T-helper 17 cell (primary cell): ENCODE measurements around the gene RUNX2. TPM values are rescaled to one million over a fixed set of nuclear protein-coding genes. Genes with fewer than 3 reads are reported as not detected.

ENCODE experiments used
- ATAC-seq: fragments of 150-1000 bp; cut with Tn5 transposase; 2 replicates; pipeline ENCODE4 v1.10.0; 2021; ENCODE audit warnings: mild to moderate bottlenecking, moderate library complexity
- DNase-seq, 3 donors: peaks; one replicate each; pipeline versions ENCODE4 v3.0.0 to v3.0.0-alpha.2; 2020 to 2021
- H3K9me3 ChIP-seq: one replicate; pipeline ENCODE4 v1.7.0; 2013; ENCODE audit warnings: low read length, mild to moderate bottlenecking; ENCODE audit not compliant: control insufficient read depth, poor library complexity, severe bottlenecking
- H3K27ac Mint-ChIP-seq: one replicate; pipeline ENCODE4 v1.8.0; 2022; ENCODE audit warnings: mild to moderate bottlenecking, moderate library complexity, mixed read lengths
- H3K27me3 Mint-ChIP-seq: one replicate; pipeline ENCODE4 v1.8.0; 2022; ENCODE audit warnings: mixed read lengths
- H3K36me3 Mint-ChIP-seq: one replicate; pipeline ENCODE4 v1.8.0; 2022; ENCODE audit warnings: low read depth, mixed read lengths
- H3K4me1 Mint-ChIP-seq: one replicate; pipeline ENCODE4 v1.8.0; 2022; ENCODE audit warnings: mild to moderate bottlenecking, mixed read lengths
- H3K4me3 Mint-ChIP-seq: one replicate; pipeline ENCODE4 v1.8.0; 2022; ENCODE audit warnings: mild to moderate bottlenecking, moderate library complexity, mixed read lengths
- total RNA-seq, 4 donors: library from RNA in 2 of 4; stranded (reverse) in 2 of 4; gene quantifications; one replicate each; pipeline ENCODE4 v1.2.3 and lab custom pipeline; 2022 to 2026

The RUNX2 gene
- total RNA-seq, 2 donors from 2014 or later = 47.6 to 50.8 TPM

GRCh38 chr6:45366534-45366933 is 38.4 kb downstream of the RUNX2 start:
- H3K9me3 ChIP-seq = no peaks in the 10 kb centered on the region
- peaks cover 10% of the 10 kb centered on the region for H3K36me3 Mint-ChIP-seq
- DNase-seq (no peak), ATAC-seq (no peak)
- peaks cover 3% of the 10 kb centered on the region for H3K4me1 Mint-ChIP-seq
- no peak overlapping the region for H3K4me3 Mint-ChIP-seq
- no peaks in the 10 kb centered on the region for H3K27me3 Mint-ChIP-seq
- peak overlapping the region; percentile 10 for H3K27ac Mint-ChIP-seq

- ATAC-seq (no peak), DNase-seq (no peak)
- Mint-ChIP-seq H3K27ac (no peak overlapping the region), H3K4me3 (no peak overlapping the region), H3K4me1 (peaks cover 3% of the 10 kb centered on the region), H3K36me3 (peaks cover 7% of the 10 kb centered on the region), H3K27me3 (no peaks in the 10 kb centered on the region)
- no peaks in the 10 kb centered on the region for H3K9me3 ChIP-seq
These were observed 39.9 kb downstream of the RUNX2 start for GRCh38 chr6:45367999-45368398.

- no peaks in the 10 kb centered on the region for H3K9me3 ChIP-seq
- Mint-ChIP-seq H3K4me1 (peaks cover 3% of the 10 kb centered on the region), H3K27me3 (no peaks in the 10 kb centered on the region), H3K36me3 (peaks cover 7% of the 10 kb centered on the region), H3K27ac (peak overlapping the region; percentile 32), H3K4me3 (no peak overlapping the region)
- ATAC-seq (no peak), DNase-seq (no peak)
These were observed 41.7 kb downstream of the RUNX2 start for GRCh38 chr6:45369870-45370269.

- ATAC-seq (no peak), DNase-seq (no peak)
- no peaks in the 10 kb centered on the region for H3K27me3 Mint-ChIP-seq
- H3K27ac Mint-ChIP-seq = no peak overlapping the region
- H3K9me3 ChIP-seq = no peaks in the 10 kb centered on the region
- H3K4me3 Mint-ChIP-seq = no peak overlapping the region
- H3K36me3 Mint-ChIP-seq = peaks cover 7% of the 10 kb centered on the region
- H3K4me1 Mint-ChIP-seq = peaks cover 14% of the 10 kb centered on the region
These were observed 43.9 kb downstream of the RUNX2 start for GRCh38 chr6:45371924-45372573.

- no peak for DNase-seq
- Mint-ChIP-seq H3K36me3 (no peaks in the 10 kb centered on the region), H3K27me3 (no peaks in the 10 kb centered on the region), H3K4me1 (peaks cover 24% of the 10 kb centered on the region), H3K4me3 (no peak overlapping the region), H3K27ac (peak overlapping the region; percentile 14)
- ATAC-seq = no peak
- no peaks in the 10 kb centered on the region for H3K9me3 ChIP-seq
These were observed 47.3 kb downstream of the RUNX2 start for GRCh38 chr6:45375449-45375848.

- Mint-ChIP-seq H3K27me3 (no peaks in the 10 kb centered on the region), H3K36me3 (no peaks in the 10 kb centered on the region), H3K4me1 (peaks cover 24% of the 10 kb centered on the region), H3K4me3 (peak overlapping the region; percentile 99), H3K27ac (peak overlapping the region; percentile 97)
- H3K9me3 ChIP-seq = no peaks in the 10 kb centered on the region
- no peak for DNase-seq
- no peak for ATAC-seq
These were observed 48.3 kb downstream of the RUNX2 start for GRCh38 chr6:45376310-45377042.

GRCh38 chr6:45377043-45377553 is 49.0 kb downstream of the RUNX2 start:
- H3K27me3 Mint-ChIP-seq = no peaks in the 10 kb centered on the region
- DNase-seq (no peak), ATAC-seq (no peak)
- peak overlapping the region; percentile 99 for H3K4me3 Mint-ChIP-seq
- peaks cover 24% of the 10 kb centered on the region for H3K4me1 Mint-ChIP-seq
- H3K9me3 ChIP-seq = no peaks in the 10 kb centered on the region
- H3K27ac Mint-ChIP-seq = peak overlapping the region; percentile 97
- H3K36me3 Mint-ChIP-seq = no peaks in the 10 kb centered on the region

GRCh38 chr6:45377554-45378333 is 49.6 kb downstream of the RUNX2 start, which contains the start of gene SUPT3H:
Gene SUPT3H (minus strand): TSS chr6:45377934.
- peak; percentile 83 for ATAC-seq
- peak within 1 kb of the TSS; percentile 97 for H3K27ac Mint-ChIP-seq
- peaks cover 25% of the 10 kb centered on the region for H3K4me1 Mint-ChIP-seq
- H3K36me3 Mint-ChIP-seq = no peaks in the 10 kb centered on the region
- H3K4me3 Mint-ChIP-seq = peak within 1 kb of the TSS; percentile 99
- no peaks in the 10 kb centered on the region for H3K27me3 Mint-ChIP-seq
- peak; percentile 81 to 91 (median 90) for DNase-seq
- no peaks in the 10 kb centered on the region for H3K9me3 ChIP-seq

- H3K36me3 Mint-ChIP-seq = no peaks in the 10 kb centered on the region
- no peak for ATAC-seq
- peak overlapping the region; percentile 99 for H3K4me3 Mint-ChIP-seq
- no peaks in the 10 kb centered on the region for H3K9me3 ChIP-seq
- DNase-seq = peak in 2 of 3 donors; percentile 8 to 16
- H3K4me1 Mint-ChIP-seq = peaks cover 26% of the 10 kb centered on the region
- H3K27me3 Mint-ChIP-seq = no peaks in the 10 kb centered on the region
- H3K27ac Mint-ChIP-seq = peak overlapping the region; percentile 97
These were observed 50.3 kb downstream of the RUNX2 start for GRCh38 chr6:45378334-45378926.

GRCh38 chr6:45382391-45382790 is 54.3 kb downstream of the RUNX2 start:
- no peaks in the 10 kb centered on the region for H3K27me3 Mint-ChIP-seq
- H3K9me3 ChIP-seq = no peaks in the 10 kb centered on the region
- ATAC-seq (no peak), DNase-seq (no peak)
- H3K36me3 Mint-ChIP-seq = no peaks in the 10 kb centered on the region
- peaks cover 13% of the 10 kb centered on the region for H3K4me1 Mint-ChIP-seq
- no peak overlapping the region for H3K27ac Mint-ChIP-seq
- H3K4me3 Mint-ChIP-seq = no peak overlapping the region

- ATAC-seq (no peak), DNase-seq (no peak)
- no peaks in the 10 kb centered on the region for H3K9me3 ChIP-seq
- Mint-ChIP-seq H3K36me3 (peaks cover 3% of the 10 kb centered on the region), H3K27me3 (no peaks in the 10 kb centered on the region), H3K27ac (no peak overlapping the region), H3K4me3 (no peak overlapping the region), H3K4me1 (peaks cover 2% of the 10 kb centered on the region)
These were observed 58.4 kb downstream of the RUNX2 start for GRCh38 chr6:45386501-45386900.

- no peak for DNase-seq
- H3K9me3 ChIP-seq = no peaks in the 10 kb centered on the region
- ATAC-seq = no peak
- peaks cover 2% of the 10 kb centered on the region for H3K4me1 Mint-ChIP-seq
- peaks cover 3% of the 10 kb centered on the region for H3K36me3 Mint-ChIP-seq
- no peak overlapping the region for H3K4me3 Mint-ChIP-seq
- H3K27me3 Mint-ChIP-seq = no peaks in the 10 kb centered on the region
- H3K27ac Mint-ChIP-seq = no peak overlapping the region
These were observed 59.1 kb downstream of the RUNX2 start for GRCh38 chr6:45387236-45387635.

- no peaks in the 10 kb centered on the region for H3K27me3 Mint-ChIP-seq
- no peak for ATAC-seq
- H3K9me3 ChIP-seq = no peaks in the 10 kb centered on the region
- H3K36me3 Mint-ChIP-seq = peaks cover 3% of the 10 kb centered on the region
- H3K4me1 Mint-ChIP-seq = no peaks in the 10 kb centered on the region
- no peak overlapping the region for H3K27ac Mint-ChIP-seq
- H3K4me3 Mint-ChIP-seq = no peak overlapping the region
- no peak for DNase-seq
These were observed 60.2 kb downstream of the RUNX2 start for GRCh38 chr6:45388328-45388727.
